Mononuclear cell (primary cell): ENCODE measurements around the gene SLC38A8. TPM values are rescaled to one million over a fixed set of nuclear protein-coding genes. Genes with fewer than 3 reads are reported as not detected.

Source experiments
- H3K27me3 ChIP-seq: 2 replicates; pipeline ENCODE4 v1.6.0; 2011; ENCODE audit warnings: low read length, control low read depth; ENCODE audit not compliant: insufficient read depth
- H3K4me1 ChIP-seq: 2 replicates; pipeline ENCODE4 v1.5.1; 2011; ENCODE audit warnings: mild to moderate bottlenecking, low read length, control low read depth; ENCODE audit not compliant: insufficient read depth
- H3K4me3 ChIP-seq: 2 replicates; pipeline ENCODE4 v1.5.1; 2011; ENCODE audit warnings: mild to moderate bottlenecking, low read length, moderate library complexity
- H3K9me3 ChIP-seq: 2 replicates; pipeline ENCODE4 v1.5.1; 2011; ENCODE audit warnings: low read depth, mild to moderate bottlenecking, control low read depth, low read length
- total RNA-seq: library from RNA; depleted of rRNA; stranded (reverse); fragments of >200 nt; gene quantifications from one replicate; pipeline ENCODE4 v1.2.3, GENCODE V29; 2012

SLC38A8 gene
- total RNA-seq, 1 donor: not detected

- no peak overlapping the region for H3K4me3 ChIP-seq
- H3K27me3 ChIP-seq: no peaks in the 10 kb centered on the region
- no peaks in the 10 kb centered on the region for H3K9me3 ChIP-seq
- H3K4me1 ChIP-seq: no peaks in the 10 kb centered on the region
These were observed 17.6 kb upstream of the SLC38A8 start for GRCh38 chr16:84059946-84060901.

GRCh38 chr16:84059111-84059510 is 16.5 kb upstream of the SLC38A8 start:
- no peaks in the 10 kb centered on the region for H3K9me3 ChIP-seq

GRCh38 chr16:84058664-84059063 is 16.1 kb upstream of the SLC38A8 start:
- Histone ChIP-seq H3K9me3 (no peaks in the 10 kb centered on the region), H3K4me3 (no peak overlapping the region), H3K27me3 (no peaks in the 10 kb centered on the region), H3K4me1 (no peaks in the 10 kb centered on the region)

More at GRCh38 chr16:84059111-84059510, 16.5 kb upstream of the SLC38A8 start:
- Histone ChIP-seq H3K4me1 (no peaks in the 10 kb centered on the region), H3K4me3 (no peak overlapping the region), H3K27me3 (no peaks in the 10 kb centered on the region)

GRCh38 chr16:84058211-84058610 is 15.6 kb upstream of the SLC38A8 start:
- Histone ChIP-seq H3K4me1 (no peaks in the 10 kb centered on the region), H3K4me3 (no peak overlapping the region), H3K27me3 (no peaks in the 10 kb centered on the region), H3K9me3 (no peaks in the 10 kb centered on the region)

GRCh38 chr16:84056933-84057332 is 14.3 kb upstream of the SLC38A8 start:
- no peaks in the 10 kb centered on the region for H3K9me3 ChIP-seq
- H3K27me3 ChIP-seq: no peaks in the 10 kb centered on the region
- no peak overlapping the region for H3K4me3 ChIP-seq
- H3K4me1 ChIP-seq: no peaks in the 10 kb centered on the region

GRCh38 chr16:84055801-84056634 is 13.4 kb upstream of the SLC38A8 start:
- H3K9me3 ChIP-seq: no peaks in the 10 kb centered on the region
- H3K4me3 ChIP-seq: no peak overlapping the region
- H3K4me1 ChIP-seq: no peaks in the 10 kb centered on the region
- H3K27me3 ChIP-seq: no peaks in the 10 kb centered on the region

- Histone ChIP-seq H3K4me1 (no peaks in the 10 kb centered on the region), H3K27me3 (no peaks in the 10 kb centered on the region), H3K4me3 (no peak overlapping the region), H3K9me3 (no peaks in the 10 kb centered on the region)
These were observed 12.8 kb upstream of the SLC38A8 start for GRCh38 chr16:84055366-84055765.

GRCh38 chr16:84054916-84055315 is 12.3 kb upstream of the SLC38A8 start:
- Histone ChIP-seq H3K4me1 (no peaks in the 10 kb centered on the region), H3K4me3 (no peak overlapping the region), H3K27me3 (no peaks in the 10 kb centered on the region), H3K9me3 (no peaks in the 10 kb centered on the region)

GRCh38 chr16:84054271-84054670 is 11.7 kb upstream of the SLC38A8 start:
- Histone ChIP-seq H3K9me3 (no peaks in the 10 kb centered on the region), H3K27me3 (no peaks in the 10 kb centered on the region), H3K4me1 (no peaks in the 10 kb centered on the region), H3K4me3 (no peak overlapping the region)

GRCh38 chr16:84053237-84053636 is 10.6 kb upstream of the SLC38A8 start:
- no peak overlapping the region for H3K4me3 ChIP-seq
- no peaks in the 10 kb centered on the region for H3K4me1 ChIP-seq
- no peaks in the 10 kb centered on the region for H3K27me3 ChIP-seq
- H3K9me3 ChIP-seq: no peaks in the 10 kb centered on the region

- Histone ChIP-seq H3K4me3 (no peak overlapping the region), H3K9me3 (no peaks in the 10 kb centered on the region), H3K27me3 (no peaks in the 10 kb centered on the region), H3K4me1 (no peaks in the 10 kb centered on the region)
These were observed 9.6 kb upstream of the SLC38A8 start for GRCh38 chr16:84052071-84052622.

GRCh38 chr16:84050316-84050715 is 7.7 kb upstream of the SLC38A8 start:
- Histone ChIP-seq H3K9me3 (no peaks in the 10 kb centered on the region), H3K4me1 (no peaks in the 10 kb centered on the region), H3K27me3 (no peaks in the 10 kb centered on the region), H3K4me3 (no peak overlapping the region)

GRCh38 chr16:84049403-84050060 is 6.9 kb upstream of the SLC38A8 start:
- H3K4me3 ChIP-seq: no peak overlapping the region
- H3K27me3 ChIP-seq: no peaks in the 10 kb centered on the region
- no peaks in the 10 kb centered on the region for H3K4me1 ChIP-seq
- no peaks in the 10 kb centered on the region for H3K9me3 ChIP-seq

GRCh38 chr16:84048871-84049270 is 6.3 kb upstream of the SLC38A8 start:
- Histone ChIP-seq H3K9me3 (no peaks in the 10 kb centered on the region), H3K27me3 (peaks cover 1% of the 10 kb centered on the region), H3K4me3 (no peak overlapping the region), H3K4me1 (no peaks in the 10 kb centered on the region)

GRCh38 chr16:84048270-84048669 is 5.7 kb upstream of the SLC38A8 start:
- H3K9me3 ChIP-seq: no peaks in the 10 kb centered on the region

More at GRCh38 chr16:84048270-84048669, 5.7 kb upstream of the SLC38A8 start:
- Histone ChIP-seq H3K4me3 (no peak overlapping the region), H3K27me3 (peaks cover 7% of the 10 kb centered on the region), H3K4me1 (no peaks in the 10 kb centered on the region)
